Panc1 (cell line): ENCODE data around the gene ALDH18A1. TPM values are rescaled to one million over a fixed set of nuclear protein-coding genes. Genes with fewer than 3 reads are reported as not detected.

Source experiments
- ATAC-seq: fragments of 200-7000 bp; cut with Tn5 transposase; 2 replicates; pipeline ENCODE4 v1.9.1; 2020; ENCODE audit warnings: mild to moderate bottlenecking, moderate library complexity
- BruUV-seq: library from RNA; stranded (reverse); fragments of 400-500 nt; replicated peaks from 2 replicates; lab custom pipeline; 2021; lab: Mats Ljungman, UMichigan
- CTCF ChIA-PET: fragments of 300-600 bp; sonication (Branson Sonifier 250); formaldehyde crosslinking; loops from one replicate; lab custom pipeline; 2022; ENCODE audit warnings: antibody characterized with exemption; lab: Charles Lee
- POLR2A ChIA-PET: fragments of 300-600 bp; sonication (Branson Sonifier 250); formaldehyde crosslinking; loops from one replicate; lab custom pipeline; 2022; ENCODE audit warnings: antibody characterized with exemption; lab: Charles Lee
- DNase-seq: peaks from one replicate; pipeline ENCODE4 v3.0.0-alpha.2; 2010; ENCODE audit warnings: low read depth, low spot score
- H3K27ac ChIP-seq: 2 replicates; pipeline ENCODE4 v1.5.1; 2011; ENCODE audit warnings: mild to moderate bottlenecking, low read length, inconsistent platforms
- H3K27me3 ChIP-seq: fragments of 200-500 bp; sonication (Bioruptor generic); 2 replicates; pipeline ENCODE4 v1.6.0; 2014; ENCODE audit warnings: low read length, inconsistent platforms; ENCODE audit not compliant: control insufficient read depth, insufficient read depth
- H3K36me3 ChIP-seq: fragments of 200-500 bp; sonication (Bioruptor generic); 2 replicates; pipeline ENCODE4 v1.5.1; 2014; ENCODE audit warnings: inconsistent platforms, mild to moderate bottlenecking, low read length, moderate library complexity; ENCODE audit not compliant: control insufficient read depth, insufficient read depth
- H3K4me1 ChIP-seq: 2 replicates; pipeline ENCODE4 v1.5.1; 2011; ENCODE audit warnings: inconsistent platforms, mild to moderate bottlenecking, low read length, moderate library complexity; ENCODE audit not compliant: control insufficient read depth, insufficient read depth
- H3K4me3 ChIP-seq, 2 experiments: 2 replicates each; pipeline ENCODE4 v1.5.1; 2011 to 2012; ENCODE audit warnings: low read depth in 2 of 2, low read length in 2 of 2, mild to moderate bottlenecking in 2 of 2, inconsistent platforms in 1 of 2, moderate library complexity in 1 of 2
- H3K9me3 ChIP-seq: fragments of 200-500 bp; sonication (Bioruptor generic); 2 replicates; pipeline ENCODE4 v1.5.1; 2014; ENCODE audit warnings: low read depth, mild to moderate bottlenecking, inconsistent platforms, low read length, moderate library complexity; ENCODE audit not compliant: control insufficient read depth, insufficient read depth
- CTCF ChIP-seq: fragments of 450-650 bp; IDR thresholded peaks from 2 replicates; pipeline ENCODE4 v1.5.1; 2017; ENCODE audit warnings: mild to moderate bottlenecking
- POLR2AphosphoS5 ChIP-seq: IDR thresholded peaks from 2 replicates; pipeline ENCODE4 v1.6.1; 2012; ENCODE audit warnings: mild to moderate bottlenecking, low read depth, low read length, moderate library complexity
- REST ChIP-seq, 2 experiments: IDR thresholded peaks; 2 replicates each; pipeline ENCODE4 v1.6.1; 2011 to 2012; ENCODE audit warnings: low read depth in 2 of 2, control low read depth in 1 of 2, low read length in 1 of 2, mild to moderate bottlenecking in 1 of 2, moderate library complexity in 1 of 2; ENCODE audit not compliant: insufficient read depth in 1 of 2
- SIN3A ChIP-seq: IDR thresholded peaks from 2 replicates; pipeline ENCODE4 v1.6.1; 2012; ENCODE audit warnings: low read depth, mild to moderate bottlenecking, low read length, moderate library complexity, borderline replicate concordance; ENCODE audit not compliant: insufficient read depth
- TCF7L2 ChIP-seq: IDR thresholded peaks from 2 replicates; pipeline ENCODE4 v1.6.1; 2011; ENCODE audit warnings: mild to moderate bottlenecking, low read depth, low read length, inconsistent platforms
- in situ Hi-C: cut with HindIII; loops from 2 replicates; pipeline ENCODE4 v1.10.0; 2016; ENCODE audit warnings: low sequenced_read_pairs, low pct_unique_long_range_greater_than_20kb
- intact Hi-C: fragments of 100-400 bp; cut with micrococcal nuclease; formaldehyde crosslinking; loops from one replicate; pipeline ENCODE4 v1.10.0; 2022; ENCODE audit not compliant: unreplicated experiment
- total RNA-seq: library from RNA; stranded (reverse); gene quantifications from one replicate; pipeline ENCODE4 v1.2.1, GENCODE V29; 2021; ENCODE audit not compliant: unreplicated experiment

The ALDH18A1 gene
- total RNA-seq, 1 experiment from 2014 or later, result 68.0 TPM

- ATAC-seq (no peak), DNase-seq (no peak)
- no peak for TF ChIP-seq TCF7L2
- TF ChIP-seq REST (IDR thresholded peaks at IDR 0.05; ENCODE audit: insufficient read depth in 1 of 2, low read depth in 2 of 2, low read length in 1 of 2), result no peak
- no peak for TF ChIP-seq CTCF
- TF ChIP-seq SIN3A, result no peak
- TF ChIP-seq POLR2AphosphoS5, result no peak
- Histone ChIP-seq H3K4me3 (no peak overlapping the region), H3K9me3 (no peaks in the 10 kb centered on the region), H3K36me3 (peaks cover 26% of the 10 kb centered on the region), H3K4me1 (no peaks in the 10 kb centered on the region), H3K27ac (no peak overlapping the region), H3K27me3 (no peaks in the 10 kb centered on the region)
- BruUV-seq, result no TSS peak
- ChIA-PET POLR2A (no interaction called here), CTCF (no interaction called here)
- in situ Hi-C loops (no loop called here), intact Hi-C loops (no loop called here)
These were observed 40.1 kb downstream of the ALDH18A1 start for GRCh38 chr10:95616446-95616845.

GRCh38 chr10:95613330-95613729, 43.2 kb downstream of the ALDH18A1 start:
- no peak for ATAC-seq
- Histone ChIP-seq H3K27me3 (no peaks in the 10 kb centered on the region), H3K4me3 (no peak overlapping the region), H3K4me1 (no peaks in the 10 kb centered on the region), H3K27ac (no peak overlapping the region), H3K36me3 (peaks cover 38% of the 10 kb centered on the region), H3K9me3 (no peaks in the 10 kb centered on the region)
- CTCF ChIA-PET, result no interaction called here
- no peak for DNase-seq
- POLR2A ChIA-PET, result interaction anchor here (0.5 kb wide), 1 partner anchor 321 kb away, joined by 11 read pairs; no protein-coding TSS in a partner anchor
- in situ Hi-C loops (no loop called here), intact Hi-C loops (no loop called here)
- no TSS peak for BruUV-seq
- TF ChIP-seq REST (IDR thresholded peaks at IDR 0.05; ENCODE audit: insufficient read depth in 1 of 2, low read depth in 2 of 2, low read length in 1 of 2) (no peak), TCF7L2 (no peak), POLR2AphosphoS5 (no peak), CTCF (no peak), SIN3A (no peak)
